ENCODE data around the gene CXXC5.

CXXC5 gene

GRCh38 chr5:139651853-139652787 is 4.0 kb downstream of the CXXC5 start:
- peak; percentile 82 for DNase-seq

- DNase-seq = no peak
These were observed 4.7 kb downstream of the CXXC5 start for GRCh38 chr5:139652788-139653241.

GRCh38 chr5:139653616-139654015 is 5.5 kb downstream of the CXXC5 start:
- no peak for DNase-seq

GRCh38 chr5:139654464-139654863 is 6.3 kb downstream of the CXXC5 start:
- DNase-seq = no peak

- no peak for DNase-seq
These were observed 6.8 kb downstream of the CXXC5 start for GRCh38 chr5:139654871-139655491.

- no peak for DNase-seq
These were observed 7.7 kb downstream of the CXXC5 start for GRCh38 chr5:139655727-139656271.

- DNase-seq = no peak
These were observed 9.5 kb downstream of the CXXC5 start for GRCh38 chr5:139657363-139658321.

- DNase-seq = no peak
These were observed 10.4 kb downstream of the CXXC5 start for GRCh38 chr5:139658501-139658927.

GRCh38 chr5:139658928-139659667 is 10.9 kb downstream of the CXXC5 start:
- no peak for DNase-seq

- no peak for DNase-seq
These were observed 11.5 kb downstream of the CXXC5 start for GRCh38 chr5:139659695-139660101.

- DNase-seq = no peak
These were observed 12.2 kb downstream of the CXXC5 start for GRCh38 chr5:139660105-139660922.

- no peak for DNase-seq
These were observed 13.0 kb downstream of the CXXC5 start for GRCh38 chr5:139660923-139661814.

GRCh38 chr5:139662617-139663016 is 14.5 kb downstream of the CXXC5 start:
- DNase-seq = no peak

- DNase-seq = no peak
These were observed 15.3 kb downstream of the CXXC5 start for GRCh38 chr5:139663207-139664085.

- no peak for DNase-seq
These were observed 16.0 kb downstream of the CXXC5 start for GRCh38 chr5:139664086-139664693.

- no peak for DNase-seq
These were observed 16.7 kb downstream of the CXXC5 start for GRCh38 chr5:139664727-139665351.

GRCh38 chr5:139665626-139666025 is 17.5 kb downstream of the CXXC5 start:
- no peak for DNase-seq

- DNase-seq = no peak
These were observed 18.4 kb downstream of the CXXC5 start for GRCh38 chr5:139666551-139666950.

Data from stimulated activated CD8-positive, alpha-beta memory T cell treated with anti-CD3 and anti-CD28 coated beads, Interleukin-4, amount 100 ng/mL, for 48 hours (primary cell).